ENCODE data around the gene SYNE2. TPM values are rescaled to one million over a fixed set of nuclear protein-coding genes. Genes with fewer than 3 reads are reported as not detected.
A peak's percentile ranks its signal among the peaks of the same experiment; 100 is the strongest.

Gene SYNE2
- total RNA-seq, 1 experiment from 2014 or later, result 71.1 TPM

- TF ChIP-seq ESRRA (CRISPR knock-in tag; IDR thresholded peaks at IDR 0.05; ENCODE audit: borderline replicate concordance) (no peak), GTF2I (CRISPR knock-in tag; conservative IDR thresholded peaks at IDR 0.05) (no peak), MYBL2 (CRISPR knock-in tag; IDR thresholded peaks at IDR 0.05) (no peak), NR1H2 (CRISPR knock-in tag; IDR thresholded peaks at IDR 0.05) (no peak), JUN (CRISPR knock-in tag; IDR thresholded peaks at IDR 0.05) (no peak), ETV6 (CRISPR knock-in tag; IDR thresholded peaks at IDR 0.05) (no peak)
- TF ChIP-seq, protein P1, sequence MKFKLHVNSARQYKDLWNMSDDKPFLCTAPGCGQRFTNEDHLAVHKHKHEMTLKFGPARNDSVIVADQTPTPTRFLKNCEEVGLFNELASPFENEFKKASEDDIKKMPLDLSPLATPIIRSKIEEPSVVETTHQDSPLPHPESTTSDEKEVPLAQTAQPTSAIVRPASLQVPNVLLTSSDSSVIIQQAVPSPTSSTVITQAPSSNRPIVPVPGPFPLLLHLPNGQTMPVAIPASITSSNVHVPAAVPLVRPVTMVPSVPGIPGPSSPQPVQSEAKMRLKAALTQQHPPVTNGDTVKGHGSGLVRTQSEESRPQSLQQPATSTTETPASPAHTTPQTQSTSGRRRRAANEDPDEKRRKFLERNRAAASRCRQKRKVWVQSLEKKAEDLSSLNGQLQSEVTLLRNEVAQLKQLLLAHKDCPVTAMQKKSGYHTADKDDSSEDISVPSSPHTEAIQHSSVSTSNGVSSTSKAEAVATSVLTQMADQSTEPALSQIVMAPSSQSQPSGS (CRISPR knock-in tag; IDR thresholded peaks at IDR 0.05; ENCODE audit: borderline replicate concordance, low read depth), result no peak
- TF ChIP-seq, protein P2, sequence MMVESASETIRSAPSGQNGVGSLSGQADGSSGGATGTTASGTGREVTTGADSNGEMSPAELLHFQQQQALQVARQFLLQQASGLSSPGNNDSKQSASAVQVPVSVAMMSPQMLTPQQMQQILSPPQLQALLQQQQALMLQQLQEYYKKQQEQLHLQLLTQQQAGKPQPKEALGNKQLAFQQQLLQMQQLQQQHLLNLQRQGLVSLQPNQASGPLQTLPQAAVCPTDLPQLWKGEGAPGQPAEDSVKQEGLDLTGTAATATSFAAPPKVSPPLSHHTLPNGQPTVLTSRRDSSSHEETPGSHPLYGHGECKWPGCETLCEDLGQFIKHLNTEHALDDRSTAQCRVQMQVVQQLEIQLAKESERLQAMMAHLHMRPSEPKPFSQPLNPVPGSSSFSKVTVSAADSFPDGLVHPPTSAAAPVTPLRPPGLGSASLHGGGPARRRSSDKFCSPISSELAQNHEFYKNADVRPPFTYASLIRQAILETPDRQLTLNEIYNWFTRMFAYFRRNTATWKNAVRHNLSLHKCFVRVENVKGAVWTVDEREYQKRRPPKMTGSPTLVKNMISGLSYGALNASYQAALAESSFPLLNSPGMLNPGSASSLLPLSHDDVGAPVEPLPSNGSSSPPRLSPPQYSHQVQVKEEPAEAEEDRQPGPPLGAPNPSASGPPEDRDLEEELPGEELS (CRISPR knock-in tag; IDR thresholded peaks at IDR 0.05), result no peak
These were observed 331.4 kb downstream of the SYNE2 start (continued) for GRCh38 chr14:64184103-64184729.

GRCh38 chr14:64185184-64185583 is 332.4 kb downstream of the SYNE2 start:
- no peak overlapping the region for H3K4me3 Mint-ChIP-seq
- H3K27me3 Mint-ChIP-seq (ENCODE audit: low read depth), result 0 out of 2 replicates have a peak, but pooled peaks cover 3% of the 10 kb centered on the region
- peaks cover 23% of the 10 kb centered on the region for H3K9me3 Mint-ChIP-seq
- DNase-seq (ENCODE audit: low spot score) (no peak), ATAC-seq (no peak)
- TF ChIP-seq, protein P3, sequence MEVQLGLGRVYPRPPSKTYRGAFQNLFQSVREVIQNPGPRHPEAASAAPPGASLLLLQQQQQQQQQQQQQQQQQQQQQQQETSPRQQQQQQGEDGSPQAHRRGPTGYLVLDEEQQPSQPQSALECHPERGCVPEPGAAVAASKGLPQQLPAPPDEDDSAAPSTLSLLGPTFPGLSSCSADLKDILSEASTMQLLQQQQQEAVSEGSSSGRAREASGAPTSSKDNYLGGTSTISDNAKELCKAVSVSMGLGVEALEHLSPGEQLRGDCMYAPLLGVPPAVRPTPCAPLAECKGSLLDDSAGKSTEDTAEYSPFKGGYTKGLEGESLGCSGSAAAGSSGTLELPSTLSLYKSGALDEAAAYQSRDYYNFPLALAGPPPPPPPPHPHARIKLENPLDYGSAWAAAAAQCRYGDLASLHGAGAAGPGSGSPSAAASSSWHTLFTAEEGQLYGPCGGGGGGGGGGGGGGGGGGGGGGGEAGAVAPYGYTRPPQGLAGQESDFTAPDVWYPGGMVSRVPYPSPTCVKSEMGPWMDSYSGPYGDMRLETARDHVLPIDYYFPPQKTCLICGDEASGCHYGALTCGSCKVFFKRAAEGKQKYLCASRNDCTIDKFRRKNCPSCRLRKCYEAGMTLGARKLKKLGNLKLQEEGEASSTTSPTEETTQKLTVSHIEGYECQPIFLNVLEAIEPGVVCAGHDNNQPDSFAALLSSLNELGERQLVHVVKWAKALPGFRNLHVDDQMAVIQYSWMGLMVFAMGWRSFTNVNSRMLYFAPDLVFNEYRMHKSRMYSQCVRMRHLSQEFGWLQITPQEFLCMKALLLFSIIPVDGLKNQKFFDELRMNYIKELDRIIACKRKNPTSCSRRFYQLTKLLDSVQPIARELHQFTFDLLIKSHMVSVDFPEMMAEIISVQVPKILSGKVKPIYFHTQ (CRISPR knock-in tag; IDR thresholded peaks at IDR 0.05), result no peak
- H3K36me3 Mint-ChIP-seq, result peaks cover 56% of the 10 kb centered on the region
- POLR2A ChIA-PET, result no interaction called here
- CTCF ChIA-PET, result no interaction called here
- no peak overlapping the region for H3K27ac Mint-ChIP-seq
- H3K4me1 Mint-ChIP-seq, result peaks cover 33% of the 10 kb centered on the region

GRCh38 chr14:64186231-64187129 is 333.7 kb downstream of the SYNE2 start:
- Mint-ChIP-seq H3K9me3 (peaks cover 23% of the 10 kb centered on the region), H3K27me3 (ENCODE audit: low read depth) (0 out of 2 replicates have a peak, but pooled peaks cover 3% of the 10 kb centered on the region), H3K4me1 (peaks cover 37% of the 10 kb centered on the region), H3K4me3 (peak overlapping the region; percentile 76), H3K36me3 (peaks cover 60% of the 10 kb centered on the region), H3K27ac (peak overlapping the region; percentile 87)
- POLR2A ChIA-PET, result interaction anchor here (0.9 kb wide), 1 partner anchor 35 kb away, joined by 4 read pairs; no protein-coding TSS in a partner anchor
- DNase-seq (ENCODE audit: low spot score) (peak; percentile 44), ATAC-seq (peak; percentile 94)
- CTCF ChIA-PET, result no interaction called here
- TF ChIP-seq TCF7 (CRISPR knock-in tag; IDR thresholded peaks at IDR 0.05; ENCODE audit: low read depth) (no peak), EMX1 (CRISPR knock-in tag; IDR thresholded peaks at IDR 0.05) (no peak), E2F5 (CRISPR knock-in tag; IDR thresholded peaks at IDR 0.05) (no peak), GTF2I (CRISPR knock-in tag; conservative IDR thresholded peaks at IDR 0.05) (no peak), MYBL2 (CRISPR knock-in tag; IDR thresholded peaks at IDR 0.05) (no peak), GRHL2 (CRISPR knock-in tag; IDR thresholded peaks at IDR 0.05; ENCODE audit: insufficient replicate concordance, severe bottlenecking) (no peak), RORB (CRISPR knock-in tag; IDR thresholded peaks at IDR 0.05) (no peak), HMGXB4 (CRISPR knock-in tag; IDR thresholded peaks at IDR 0.05) (no peak), SP1 (CRISPR knock-in tag; conservative IDR thresholded peaks at IDR 0.05) (no peak), NR1H2 (CRISPR knock-in tag; IDR thresholded peaks at IDR 0.05) (no peak)
- TF ChIP-seq, protein P4, sequence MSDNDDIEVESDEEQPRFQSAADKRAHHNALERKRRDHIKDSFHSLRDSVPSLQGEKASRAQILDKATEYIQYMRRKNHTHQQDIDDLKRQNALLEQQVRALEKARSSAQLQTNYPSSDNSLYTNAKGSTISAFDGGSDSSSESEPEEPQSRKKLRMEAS (CRISPR knock-in tag; IDR thresholded peaks at IDR 0.05), result no peak; the same call in 1 of the 2 replicates
- TF ChIP-seq, protein P5, sequence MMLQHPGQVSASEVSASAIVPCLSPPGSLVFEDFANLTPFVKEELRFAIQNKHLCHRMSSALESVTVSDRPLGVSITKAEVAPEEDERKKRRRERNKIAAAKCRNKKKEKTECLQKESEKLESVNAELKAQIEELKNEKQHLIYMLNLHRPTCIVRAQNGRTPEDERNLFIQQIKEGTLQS (CRISPR knock-in tag; conservative IDR thresholded peaks at IDR 0.05), result no peak
- TF ChIP-seq, protein P6, sequence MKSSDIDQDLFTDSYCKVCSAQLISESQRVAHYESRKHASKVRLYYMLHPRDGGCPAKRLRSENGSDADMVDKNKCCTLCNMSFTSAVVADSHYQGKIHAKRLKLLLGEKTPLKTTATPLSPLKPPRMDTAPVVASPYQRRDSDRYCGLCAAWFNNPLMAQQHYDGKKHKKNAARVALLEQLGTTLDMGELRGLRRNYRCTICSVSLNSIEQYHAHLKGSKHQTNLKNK (CRISPR knock-in tag; IDR thresholded peaks at IDR 0.05), result no peak
